ENCODE measurements around the gene APOBEC3B.

APOBEC3B gene

DNA sequence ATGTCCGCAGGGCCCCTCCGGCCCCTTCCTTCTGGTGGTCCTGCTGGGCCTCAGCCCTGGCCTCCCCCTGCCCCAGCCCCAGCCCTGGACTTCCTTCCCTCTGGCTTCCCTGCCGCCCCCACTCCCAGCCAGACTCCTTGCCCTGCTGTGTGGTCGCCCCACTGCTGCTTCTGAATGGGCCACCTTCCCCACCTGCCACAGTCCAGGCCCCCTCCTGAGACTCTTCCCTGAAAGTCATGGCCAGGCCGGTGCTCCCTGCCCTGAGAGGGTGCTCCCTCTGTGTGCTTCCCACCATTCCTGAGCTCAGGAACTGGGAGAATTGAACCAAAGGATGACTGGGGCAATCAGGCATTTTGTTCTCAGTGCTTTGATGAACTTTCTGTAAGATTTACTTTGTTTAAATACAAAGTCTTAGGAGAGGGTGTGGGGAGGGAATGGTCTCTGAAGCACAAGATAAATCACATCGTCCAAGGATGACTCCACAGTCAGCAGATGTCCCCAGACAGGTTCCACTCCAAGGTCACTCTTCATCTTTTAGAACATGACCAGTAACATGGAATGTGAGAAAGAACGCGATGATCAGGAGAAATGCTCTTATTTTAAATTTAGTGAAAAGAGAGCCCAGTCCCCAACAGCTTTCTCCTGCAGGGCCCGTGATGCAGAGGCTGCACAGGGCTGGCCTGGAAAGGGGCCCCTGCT is 39.6 kb downstream of the APOBEC3B start:
- no peak for DNase-seq (ENCODE audit: low read depth)
- H3K4me3 ChIP-seq (ENCODE audit: low read depth, low read length), result peak overlapping the region; percentile 53
- TF ChIP-seq, protein P1, sequence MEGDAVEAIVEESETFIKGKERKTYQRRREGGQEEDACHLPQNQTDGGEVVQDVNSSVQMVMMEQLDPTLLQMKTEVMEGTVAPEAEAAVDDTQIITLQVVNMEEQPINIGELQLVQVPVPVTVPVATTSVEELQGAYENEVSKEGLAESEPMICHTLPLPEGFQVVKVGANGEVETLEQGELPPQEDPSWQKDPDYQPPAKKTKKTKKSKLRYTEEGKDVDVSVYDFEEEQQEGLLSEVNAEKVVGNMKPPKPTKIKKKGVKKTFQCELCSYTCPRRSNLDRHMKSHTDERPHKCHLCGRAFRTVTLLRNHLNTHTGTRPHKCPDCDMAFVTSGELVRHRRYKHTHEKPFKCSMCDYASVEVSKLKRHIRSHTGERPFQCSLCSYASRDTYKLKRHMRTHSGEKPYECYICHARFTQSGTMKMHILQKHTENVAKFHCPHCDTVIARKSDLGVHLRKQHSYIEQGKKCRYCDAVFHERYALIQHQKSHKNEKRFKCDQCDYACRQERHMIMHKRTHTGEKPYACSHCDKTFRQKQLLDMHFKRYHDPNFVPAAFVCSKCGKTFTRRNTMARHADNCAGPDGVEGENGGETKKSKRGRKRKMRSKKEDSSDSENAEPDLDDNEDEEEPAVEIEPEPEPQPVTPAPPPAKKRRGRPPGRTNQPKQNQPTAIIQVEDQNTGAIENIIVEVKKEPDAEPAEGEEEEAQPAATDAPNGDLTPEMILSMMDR (conservative IDR thresholded peaks at IDR 0.05; ENCODE audit: low read depth, low read length), result no peak

DNA sequence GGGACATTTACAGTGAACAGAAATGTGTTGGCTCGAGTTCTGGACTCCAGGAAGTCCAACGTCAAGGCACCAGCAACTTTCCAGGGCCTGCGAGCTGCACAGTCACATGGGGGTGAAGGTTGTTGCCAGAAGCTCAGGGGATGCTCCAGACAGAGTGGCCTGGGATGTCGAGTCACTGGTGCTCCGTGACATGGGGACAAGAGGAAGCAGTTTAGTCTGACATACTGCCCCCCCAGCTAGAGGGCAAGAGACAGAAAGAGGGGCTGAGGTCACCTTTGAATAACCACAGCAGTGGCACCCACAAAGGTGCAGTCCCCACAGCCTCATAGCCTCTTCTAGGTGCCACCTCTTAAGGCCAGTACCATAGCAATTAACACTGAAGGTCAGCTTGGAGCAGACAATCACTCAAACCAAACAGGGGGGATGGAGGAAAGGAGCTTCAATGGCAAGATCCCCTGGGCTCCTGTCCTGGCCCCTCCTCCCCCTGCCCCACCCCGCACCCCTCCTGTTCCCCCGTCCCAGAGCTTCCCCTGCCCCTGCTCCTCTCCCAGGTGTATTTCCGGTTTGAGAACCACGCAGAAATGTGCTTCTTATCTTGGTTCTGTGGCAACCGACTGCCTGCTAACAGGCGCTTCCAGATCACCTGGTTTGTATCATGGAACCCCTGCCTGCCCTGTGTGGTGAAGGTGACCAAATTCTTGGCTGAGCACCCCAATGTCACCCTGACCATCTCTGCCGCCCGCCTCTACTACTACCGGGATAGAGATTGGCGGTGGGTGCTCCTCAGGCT is 42.6 kb downstream of the APOBEC3B start:
- H3K4me3 ChIP-seq (ENCODE audit: low read depth, low read length), result no peak overlapping the region
- no peak for DNase-seq (ENCODE audit: low read depth)
- TF ChIP-seq, protein P1 (conservative IDR thresholded peaks at IDR 0.05; ENCODE audit: low read depth, low read length), result no peak

DNA sequence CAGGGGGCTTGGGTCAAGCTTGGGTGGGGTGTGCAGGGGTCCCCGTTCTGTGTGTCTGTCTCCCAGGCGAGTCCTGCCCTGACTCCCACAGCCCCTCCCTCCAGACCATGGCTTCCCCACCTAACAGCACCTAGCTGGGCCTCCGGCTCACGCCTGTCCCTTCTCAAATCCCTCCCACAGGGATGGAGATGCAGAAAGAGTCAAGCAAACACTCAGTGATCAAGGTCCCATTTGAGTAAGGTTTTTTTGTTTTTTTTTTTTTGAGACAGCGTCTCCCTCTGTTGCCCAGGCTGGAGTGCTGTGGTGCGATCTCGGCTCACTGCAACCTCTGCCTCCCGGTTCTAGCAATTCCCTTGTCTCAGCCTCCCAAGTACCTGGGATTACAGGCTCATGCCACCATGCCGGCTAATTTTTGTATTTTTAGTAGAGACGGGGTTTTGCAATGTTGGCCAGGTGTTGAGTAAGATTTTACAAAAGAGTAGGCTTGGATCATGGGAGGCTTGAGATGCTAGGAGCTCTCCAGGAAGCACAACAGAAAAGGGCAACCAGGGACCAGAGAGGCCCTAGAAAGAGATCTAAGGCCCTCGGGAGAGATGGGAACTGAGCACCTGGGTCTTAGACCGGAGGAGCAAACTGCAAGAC is 44.5 kb downstream of the APOBEC3B start:
- no peak overlapping the region for H3K4me3 ChIP-seq (ENCODE audit: low read depth, low read length)
- TF ChIP-seq, protein P1 (conservative IDR thresholded peaks at IDR 0.05; ENCODE audit: low read depth, low read length), result no peak
- no peak for DNase-seq (ENCODE audit: low read depth)

DNA sequence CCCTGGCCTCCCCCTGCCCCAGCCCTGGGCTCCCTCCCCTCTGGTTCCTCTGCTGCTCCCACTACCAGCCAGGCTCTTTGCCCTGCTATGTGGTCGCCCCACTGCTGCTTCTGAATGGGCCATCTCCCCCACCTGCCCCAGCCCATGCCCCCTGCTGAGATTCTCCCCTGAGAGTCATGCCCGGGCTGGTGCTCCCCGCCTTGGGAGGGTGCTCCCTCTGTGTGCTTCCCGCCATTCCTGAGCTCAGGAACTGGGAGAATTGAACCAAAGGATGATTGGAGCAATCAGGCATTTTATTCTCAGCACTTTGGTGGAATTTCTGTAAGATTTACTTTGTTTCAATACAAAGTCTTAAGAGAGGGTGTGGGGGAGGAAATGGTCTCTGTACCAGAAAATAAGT is 45.6 kb downstream of the APOBEC3B start:
- H3K4me3 ChIP-seq (ENCODE audit: low read depth, low read length), result no peak overlapping the region
- no peak for DNase-seq (ENCODE audit: low read depth)
- TF ChIP-seq, protein P1 (conservative IDR thresholded peaks at IDR 0.05; ENCODE audit: low read depth, low read length), result no peak

DNA sequence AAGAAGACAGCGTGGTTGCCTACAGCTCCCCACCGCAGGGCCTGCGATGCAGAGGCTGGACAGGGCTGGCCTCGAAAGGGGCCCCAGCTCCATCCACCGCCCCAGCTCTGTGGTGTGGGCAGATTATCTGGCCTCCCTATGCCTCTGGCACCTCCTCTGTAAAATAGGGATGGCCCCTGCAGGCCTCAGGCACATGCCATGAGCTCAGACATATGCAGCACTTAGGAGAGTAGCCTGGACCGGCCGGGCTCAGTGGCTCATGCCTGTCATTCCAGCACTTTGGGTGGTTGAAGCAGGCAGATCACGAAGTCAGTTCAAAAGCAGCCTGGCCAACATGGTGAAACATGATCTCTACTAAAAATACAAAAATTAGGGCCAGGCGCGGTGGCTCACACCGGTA is 46.1 kb downstream of the APOBEC3B start:
- DNase-seq (ENCODE audit: low read depth), result peak; percentile 14
- H3K4me3 ChIP-seq (ENCODE audit: low read depth, low read length), result no peak overlapping the region
- TF ChIP-seq, protein P1 (conservative IDR thresholded peaks at IDR 0.05; ENCODE audit: low read depth, low read length), result no peak

DNA sequence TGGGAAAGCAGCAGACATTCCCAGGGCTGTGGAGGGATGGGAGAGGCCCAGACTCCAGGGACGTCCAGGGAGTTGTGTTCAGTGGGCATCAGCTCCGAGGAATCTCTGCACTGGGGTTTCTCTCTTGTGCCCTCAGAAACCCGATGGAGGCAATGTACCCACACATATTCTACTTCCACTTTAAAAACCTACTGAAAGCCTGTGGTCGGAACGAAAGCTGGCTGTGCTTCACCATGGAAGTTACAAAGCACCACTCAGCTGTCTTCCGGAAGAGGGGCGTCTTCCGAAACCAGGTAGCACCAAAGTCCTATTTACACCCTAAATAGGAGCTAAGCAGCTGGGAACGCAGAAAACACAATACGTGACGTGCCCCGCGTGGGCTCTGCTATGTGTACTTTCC is 47.1 kb downstream of the APOBEC3B start:
- DNase-seq (ENCODE audit: low read depth), result no peak
- no peak overlapping the region for H3K4me3 ChIP-seq (ENCODE audit: low read depth, low read length)
- TF ChIP-seq, protein P1 (conservative IDR thresholded peaks at IDR 0.05; ENCODE audit: low read depth, low read length), result no peak
